ENCODE measurements around the gene PACSIN3.

DNA sequence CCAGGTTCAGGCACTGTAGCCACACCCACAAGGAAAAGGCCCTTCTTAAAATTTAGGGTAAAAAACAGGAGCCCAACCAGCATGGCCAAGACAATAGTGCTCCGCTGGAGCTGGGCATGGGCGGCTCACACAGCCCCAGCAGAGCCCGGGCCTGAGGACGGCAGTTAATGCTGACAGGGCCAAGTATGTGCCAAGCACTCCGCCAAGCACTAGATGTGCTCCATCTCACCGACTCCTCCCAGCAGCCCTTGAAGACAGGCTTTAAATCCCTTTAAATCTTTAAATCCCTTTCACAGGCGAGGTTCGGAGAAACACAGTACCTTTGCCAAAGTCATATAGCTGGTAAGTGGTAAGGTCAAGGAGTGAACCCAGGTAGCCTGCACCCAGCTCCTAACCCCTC, 14.4 kb downstream of the PACSIN3 start:
- TF ChIP-seq EZH2 (optimal IDR thresholded peaks at IDR 0.05; ENCODE audit: low read depth, low read length): no peak
- TF ChIP-seq, protein P1, sequence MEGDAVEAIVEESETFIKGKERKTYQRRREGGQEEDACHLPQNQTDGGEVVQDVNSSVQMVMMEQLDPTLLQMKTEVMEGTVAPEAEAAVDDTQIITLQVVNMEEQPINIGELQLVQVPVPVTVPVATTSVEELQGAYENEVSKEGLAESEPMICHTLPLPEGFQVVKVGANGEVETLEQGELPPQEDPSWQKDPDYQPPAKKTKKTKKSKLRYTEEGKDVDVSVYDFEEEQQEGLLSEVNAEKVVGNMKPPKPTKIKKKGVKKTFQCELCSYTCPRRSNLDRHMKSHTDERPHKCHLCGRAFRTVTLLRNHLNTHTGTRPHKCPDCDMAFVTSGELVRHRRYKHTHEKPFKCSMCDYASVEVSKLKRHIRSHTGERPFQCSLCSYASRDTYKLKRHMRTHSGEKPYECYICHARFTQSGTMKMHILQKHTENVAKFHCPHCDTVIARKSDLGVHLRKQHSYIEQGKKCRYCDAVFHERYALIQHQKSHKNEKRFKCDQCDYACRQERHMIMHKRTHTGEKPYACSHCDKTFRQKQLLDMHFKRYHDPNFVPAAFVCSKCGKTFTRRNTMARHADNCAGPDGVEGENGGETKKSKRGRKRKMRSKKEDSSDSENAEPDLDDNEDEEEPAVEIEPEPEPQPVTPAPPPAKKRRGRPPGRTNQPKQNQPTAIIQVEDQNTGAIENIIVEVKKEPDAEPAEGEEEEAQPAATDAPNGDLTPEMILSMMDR (IDR thresholded peaks at IDR 0.05; ENCODE audit: low read length): no peak
- TF ChIP-seq EZH2phosphoT487 (IDR thresholded peaks at IDR 0.05; ENCODE audit: low read length): no peak

Measured in MM.1S (cell line).